ENCODE data around the gene OLIG2. TPM values are rescaled to one million over a fixed set of nuclear protein-coding genes. Genes with fewer than 3 reads are reported as not detected.

OLIG2 gene
- total RNA-seq, 1 donor from 2014 or later, result 0.56 TPM

- Mint-ChIP-seq H3K36me3 (ENCODE audit: unreplicated experiment) (peaks cover 2% of the 10 kb centered on the region), H3K27ac (ENCODE audit: unreplicated experiment) (no peak overlapping the region), H3K4me3 (ENCODE audit: unreplicated experiment) (peak overlapping the region; percentile 78), H3K27me3 (ENCODE audit: unreplicated experiment) (peaks cover 72% of the 10 kb centered on the region), H3K4me1 (ENCODE audit: unreplicated experiment) (peaks cover 13% of the 10 kb centered on the region), H3K9me3 (ENCODE audit: unreplicated experiment) (no peaks in the 10 kb centered on the region)
- DNase-seq (ENCODE audit: extremely low spot score, unreplicated experiment), result no peak
- TF ChIP-seq CTCF (IDR thresholded peaks at IDR 0.05), result peak; percentile 36
These were observed 638 bp upstream of the OLIG2 start for GRCh38 chr21:33025106-33025488.

- Mint-ChIP-seq H3K9me3 (ENCODE audit: unreplicated experiment) (no peaks in the 10 kb centered on the region), H3K27me3 (ENCODE audit: unreplicated experiment) (peaks cover 73% of the 10 kb centered on the region), H3K27ac (ENCODE audit: unreplicated experiment) (no peak overlapping the region), H3K4me3 (ENCODE audit: unreplicated experiment) (peak overlapping the region; percentile 78), H3K4me1 (ENCODE audit: unreplicated experiment) (peaks cover 13% of the 10 kb centered on the region), H3K36me3 (ENCODE audit: unreplicated experiment) (peaks cover 2% of the 10 kb centered on the region)
- no peak for TF ChIP-seq CTCF (IDR thresholded peaks at IDR 0.05)
- DNase-seq (ENCODE audit: extremely low spot score, unreplicated experiment), result no peak
These were observed 716 bp downstream of the OLIG2 start for GRCh38 chr21:33026443-33026858.

DNA sequence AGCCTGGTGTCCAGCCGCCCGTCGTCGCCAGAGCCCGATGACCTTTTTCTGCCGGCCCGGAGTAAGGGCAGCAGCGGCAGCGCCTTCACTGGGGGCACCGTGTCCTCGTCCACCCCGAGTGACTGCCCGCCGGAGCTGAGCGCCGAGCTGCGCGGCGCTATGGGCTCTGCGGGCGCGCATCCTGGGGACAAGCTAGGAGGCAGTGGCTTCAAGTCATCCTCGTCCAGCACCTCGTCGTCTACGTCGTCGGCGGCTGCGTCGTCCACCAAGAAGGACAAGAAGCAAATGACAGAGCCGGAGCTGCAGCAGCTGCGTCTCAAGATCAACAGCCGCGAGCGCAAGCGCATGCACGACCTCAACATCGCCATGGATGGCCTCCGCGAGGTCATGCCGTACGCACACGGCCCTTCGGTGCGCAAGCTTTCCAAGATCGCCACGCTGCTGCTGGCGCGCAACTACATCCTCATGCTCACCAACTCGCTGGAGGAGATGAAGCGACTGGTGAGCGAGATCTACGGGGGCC lies 1.2 kb downstream of the OLIG2 start:
- no peak for TF ChIP-seq CTCF (IDR thresholded peaks at IDR 0.05)
- H3K4me1 Mint-ChIP-seq (ENCODE audit: unreplicated experiment), result peaks cover 13% of the 10 kb centered on the region
- peaks cover 2% of the 10 kb centered on the region for H3K36me3 Mint-ChIP-seq (ENCODE audit: unreplicated experiment)
- H3K4me3 Mint-ChIP-seq (ENCODE audit: unreplicated experiment), result no peak overlapping the region
- H3K9me3 Mint-ChIP-seq (ENCODE audit: unreplicated experiment), result no peaks in the 10 kb centered on the region
- no peak overlapping the region for H3K27ac Mint-ChIP-seq (ENCODE audit: unreplicated experiment)
- no peak for DNase-seq (ENCODE audit: extremely low spot score, unreplicated experiment)
- peaks cover 68% of the 10 kb centered on the region for H3K27me3 Mint-ChIP-seq (ENCODE audit: unreplicated experiment)

- Mint-ChIP-seq H3K4me1 (ENCODE audit: unreplicated experiment) (peaks cover 13% of the 10 kb centered on the region), H3K27me3 (ENCODE audit: unreplicated experiment) (peaks cover 68% of the 10 kb centered on the region), H3K9me3 (ENCODE audit: unreplicated experiment) (no peaks in the 10 kb centered on the region), H3K36me3 (ENCODE audit: unreplicated experiment) (peaks cover 2% of the 10 kb centered on the region), H3K4me3 (ENCODE audit: unreplicated experiment) (no peak overlapping the region), H3K27ac (ENCODE audit: unreplicated experiment) (no peak overlapping the region)
- no peak for TF ChIP-seq CTCF (IDR thresholded peaks at IDR 0.05)
- no peak for DNase-seq (ENCODE audit: extremely low spot score, unreplicated experiment)
These were observed 1.9 kb downstream of the OLIG2 start for GRCh38 chr21:33027401-33028286.

GRCh38 chr21:33028287-33028670 lies 2.5 kb downstream of the OLIG2 start:
- H3K4me3 Mint-ChIP-seq (ENCODE audit: unreplicated experiment), result no peak overlapping the region
- peaks cover 13% of the 10 kb centered on the region for H3K4me1 Mint-ChIP-seq (ENCODE audit: unreplicated experiment)
- peaks cover 66% of the 10 kb centered on the region for H3K27me3 Mint-ChIP-seq (ENCODE audit: unreplicated experiment)
- peaks cover 2% of the 10 kb centered on the region for H3K36me3 Mint-ChIP-seq (ENCODE audit: unreplicated experiment)
- H3K27ac Mint-ChIP-seq (ENCODE audit: unreplicated experiment), result no peak overlapping the region
- H3K9me3 Mint-ChIP-seq (ENCODE audit: unreplicated experiment), result no peaks in the 10 kb centered on the region
- TF ChIP-seq CTCF (IDR thresholded peaks at IDR 0.05), result no peak
- no peak for DNase-seq (ENCODE audit: extremely low spot score, unreplicated experiment)
